ENCODE data around the gene MGAT4D. TPM values are rescaled to one million over a fixed set of nuclear protein-coding genes. Genes with fewer than 3 reads are reported as not detected.
A peak's percentile ranks its signal among the peaks of the same experiment; 100 is the strongest.

MGAT4D gene
- total and polyA plus RNA-seq, 10 of the 15 experiments (the other 5 are each of a cell fraction or from before 2014, with no cell fraction given) = not detected

DNA sequence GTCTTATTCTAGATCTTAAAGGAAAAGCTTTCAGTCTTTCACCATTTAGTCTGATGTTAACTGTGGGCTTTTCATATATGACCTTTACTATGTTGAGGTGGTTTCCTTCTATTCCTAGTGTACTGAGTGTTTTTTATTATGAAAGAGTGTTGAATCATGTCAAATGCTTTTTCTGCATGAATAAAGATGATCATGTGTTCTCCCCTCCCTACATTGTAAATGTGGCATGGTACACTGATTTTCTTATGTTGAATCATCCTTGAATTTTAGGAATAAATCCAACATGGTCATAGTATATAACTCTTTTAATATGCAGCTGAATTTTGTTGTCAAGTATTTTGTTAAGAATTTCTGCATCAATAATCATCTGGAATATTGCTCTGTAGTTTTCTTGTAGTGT is 75.0 kb downstream of the MGAT4D start:
- no peaks in the 10 kb centered on the region for H3K79me2 ChIP-seq (ENCODE audit: control insufficient read depth, insufficient read depth, low read length)
- H3K27me3 ChIP-seq (replicated peaks in 1 of 2; ENCODE audit: control insufficient read depth in 2 of 2, insufficient read depth in 2 of 2, low read length in 1 of 2) = peaks cover 0 to 5% of the 10 kb centered on the region in 2 experiments; a peak in 2 of 4 replicates
- H3K4me1 ChIP-seq (ENCODE audit: control insufficient read depth, insufficient read depth, low read length) = peaks cover 5% of the 10 kb centered on the region; the same call in 1 of the 2 replicates
- no peak for TF ChIP-seq TARDBP (IDR thresholded peaks at IDR 0.05; ENCODE audit: borderline replicate concordance)
- no peak for TF ChIP-seq HCFC1 (IDR thresholded peaks at IDR 0.05; ENCODE audit: low read length)
- TF ChIP-seq, protein P1, sequence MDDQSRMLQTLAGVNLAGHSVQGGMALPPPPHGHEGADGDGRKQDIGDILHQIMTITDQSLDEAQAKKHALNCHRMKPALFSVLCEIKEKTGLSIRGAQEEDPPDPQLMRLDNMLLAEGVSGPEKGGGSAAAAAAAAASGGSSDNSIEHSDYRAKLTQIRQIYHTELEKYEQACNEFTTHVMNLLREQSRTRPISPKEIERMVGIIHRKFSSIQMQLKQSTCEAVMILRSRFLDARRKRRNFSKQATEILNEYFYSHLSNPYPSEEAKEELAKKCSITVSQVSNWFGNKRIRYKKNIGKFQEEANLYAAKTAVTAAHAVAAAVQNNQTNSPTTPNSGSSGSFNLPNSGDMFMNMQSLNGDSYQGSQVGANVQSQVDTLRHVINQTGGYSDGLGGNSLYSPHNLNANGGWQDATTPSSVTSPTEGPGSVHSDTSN (IDR thresholded peaks at IDR 0.05; ENCODE audit: insufficient replicate concordance, low read depth, low read length) = no peak
- TF ChIP-seq CBFB (IDR thresholded peaks at IDR 0.05; ENCODE audit: low read depth) = no peak
- TF ChIP-seq WRNIP1 (IDR thresholded peaks at IDR 0.05; ENCODE audit: borderline replicate concordance, low read depth, low read length) = no peak
- TF ChIP-seq, protein P2, sequence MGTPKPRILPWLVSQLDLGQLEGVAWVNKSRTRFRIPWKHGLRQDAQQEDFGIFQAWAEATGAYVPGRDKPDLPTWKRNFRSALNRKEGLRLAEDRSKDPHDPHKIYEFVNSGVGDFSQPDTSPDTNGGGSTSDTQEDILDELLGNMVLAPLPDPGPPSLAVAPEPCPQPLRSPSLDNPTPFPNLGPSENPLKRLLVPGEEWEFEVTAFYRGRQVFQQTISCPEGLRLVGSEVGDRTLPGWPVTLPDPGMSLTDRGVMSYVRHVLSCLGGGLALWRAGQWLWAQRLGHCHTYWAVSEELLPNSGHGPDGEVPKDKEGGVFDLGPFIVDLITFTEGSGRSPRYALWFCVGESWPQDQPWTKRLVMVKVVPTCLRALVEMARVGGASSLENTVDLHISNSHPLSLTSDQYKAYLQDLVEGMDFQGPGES (IDR thresholded peaks at IDR 0.05) = no peak
- no peak for TF ChIP-seq USF2 (IDR thresholded peaks at IDR 0.05; ENCODE audit: borderline replicate concordance, low read depth, low read length)
- TF ChIP-seq LARP7 (IDR thresholded peaks at IDR 0.05) = no peak
- no peak for TF ChIP-seq NBN (IDR thresholded peaks at IDR 0.05)
- no peak for TF ChIP-seq RELB (IDR thresholded peaks at IDR 0.05; ENCODE audit: low read depth)
- TF ChIP-seq BRCA1 (IDR thresholded peaks at IDR 0.05; ENCODE audit: low read depth, low read length) = no peak
- TF ChIP-seq IKZF1 (conservative IDR thresholded peaks at IDR 0.05) = no peak
- TF ChIP-seq CBX3 (IDR thresholded peaks at IDR 0.05; ENCODE audit: borderline replicate concordance, low read depth) = no peak
- no peak for TF ChIP-seq IRF4 (IDR thresholded peaks at IDR 0.05; ENCODE audit: low read depth, low read length)
- TF ChIP-seq BHLHE40 (IDR thresholded peaks at IDR 0.05; ENCODE audit: borderline replicate concordance in 1 of 2, low read depth in 2 of 2, low read length in 1 of 2) = no peak
- no peak for TF ChIP-seq NFXL1 (IDR thresholded peaks at IDR 0.05; ENCODE audit: borderline replicate concordance)
- TF ChIP-seq GABPA (IDR thresholded peaks at IDR 0.05; ENCODE audit: low read depth) = no peak
- ChIA-PET SMC1A (ENCODE audit: uncharacterized antibody, unreplicated experiment) (no interaction called here), POLR2A (no interaction called here), RAD21 (ENCODE audit: unreplicated experiment) (no interaction called here), CTCF (no interaction called here)
- no peak for ATAC-seq
- intact Hi-C loops (cut with micrococcal nuclease; ENCODE audit: unreplicated experiment) (no loop called here), in situ Hi-C loops (cut with MboI) (no loop called here)
- no peak for DNase-seq (ENCODE audit: low read depth, low spot score)
- no peak overlapping the region for H3K4me2 ChIP-seq (ENCODE audit: control insufficient read depth, insufficient read depth)
- no TSS peak for BruUV-seq (replicated peaks)
- no peak overlapping the region for H3K4me3 ChIP-seq
- no peaks in the 10 kb centered on the region for H4K20me1 ChIP-seq (ENCODE audit: control insufficient read depth, insufficient read depth)
- no peaks in the 10 kb centered on the region for H3K36me3 ChIP-seq (ENCODE audit: control insufficient read depth in 2 of 2, insufficient read depth in 2 of 2, low read length in 1 of 2)
- peak; percentile 31 for FAIRE-seq
- H3K9ac ChIP-seq (ENCODE audit: control insufficient read depth, insufficient read depth, low read length) = no peak overlapping the region
- H3K27ac ChIP-seq (ENCODE audit: control insufficient read depth, insufficient read depth) = no peak overlapping the region
- no peaks in the 10 kb centered on the region for H3K9me3 ChIP-seq (replicated peaks; ENCODE audit: control insufficient read depth, insufficient read depth, low read length)
- H2AFZ ChIP-seq (ENCODE audit: control insufficient read depth, low read depth, low read length) = no peak overlapping the region
